GM12892 (cell line): ENCODE results near the gene ACOT7.
"Not testable (repeated sequence)": the region's sequence is repeated elsewhere in the genome, so short reads cannot be mapped to it uniquely, and the experiment has no call there.

Experiments
- DNase-seq: peaks from one replicate; pipeline ENCODE4 v3.0.0; 2011; ENCODE audit not compliant: insufficient read length
- FAIRE-seq: peaks from 2 replicates; lab custom pipeline; 2011; peaks lifted over from hg19 to GRCh38; lab: Jason Lieb, UNC
- POLR2A ChIP-seq: IDR thresholded peaks from 2 replicates; pipeline ENCODE4 v1.6.1; 2011; ENCODE audit warnings: low read depth, low read length, control low read depth
- POLR2AphosphoS5 ChIP-seq: IDR thresholded peaks from 2 replicates; pipeline ENCODE4 v1.6.1; 2011; ENCODE audit warnings: low read depth, low read length, control low read depth
- TAF1 ChIP-seq: IDR thresholded peaks from 2 replicates; pipeline ENCODE4 v1.6.1; 2011; ENCODE audit warnings: low read depth, mild to moderate bottlenecking, control low read depth, low read length, borderline replicate concordance

The ACOT7 gene

GRCh38 chr1:6220236-6220635, 173.3 kb downstream of the ACOT7 start:
- DNase-seq: no peak
- no peak for FAIRE-seq
- no peak for TF ChIP-seq TAF1
- TF ChIP-seq POLR2A: no peak
- no peak for TF ChIP-seq POLR2AphosphoS5

- not testable (repeated sequence) for FAIRE-seq, DNase-seq
Measured at GRCh38 chr1:6219641-6220040, 173.9 kb downstream of the ACOT7 start.

GRCh38 chr1:6218375-6219164, 175.0 kb downstream of the ACOT7 start:
- TF ChIP-seq POLR2A: no peak
- no peak for TF ChIP-seq POLR2AphosphoS5
- no peak for TF ChIP-seq TAF1
- DNase-seq (no peak), FAIRE-seq (no peak)
